Nephron progenitor cell (in vitro differentiated cells): Measurements from ENCODE around the gene ZPR1.
A peak's percentile ranks its signal among the peaks of the same experiment; 100 is the strongest.

Experiments
- DNase-seq: peaks from one replicate; pipeline ENCODE4 v3.0.0; 2021
- H3K27ac Mint-ChIP-seq: 2 replicates; pipeline ENCODE4 v1.8.0; 2021; ENCODE audit warnings: mild to moderate bottlenecking, moderate library complexity, mixed read lengths
- H3K27me3 Mint-ChIP-seq: 2 replicates; pipeline ENCODE4 v1.8.0; 2021; ENCODE audit warnings: mild to moderate bottlenecking, low read depth, mixed read lengths; ENCODE audit not compliant: poor library complexity
- H3K36me3 Mint-ChIP-seq: 2 replicates; pipeline ENCODE4 v1.8.0; 2021; ENCODE audit warnings: low read depth, mixed read lengths
- H3K4me1 Mint-ChIP-seq: 2 replicates; pipeline ENCODE4 v1.8.0; 2021; ENCODE audit warnings: mixed read lengths
- H3K4me3 Mint-ChIP-seq: 2 replicates; pipeline ENCODE4 v1.8.0; 2021; ENCODE audit warnings: mild to moderate bottlenecking, moderate library complexity, mixed read lengths
- H3K9me3 Mint-ChIP-seq: 2 replicates; pipeline ENCODE4 v1.8.0; 2021; ENCODE audit warnings: mild to moderate bottlenecking, moderate library complexity, mixed read lengths
- TF ChIP-seq, protein P1 (sequence below): fragments of 200-600 bp; sonication (generic); IDR thresholded peaks from 2 replicates; pipeline ENCODE4 v1.5.0; 2021; ENCODE audit warnings: antibody characterized with exemption

The ZPR1 gene

DNA sequence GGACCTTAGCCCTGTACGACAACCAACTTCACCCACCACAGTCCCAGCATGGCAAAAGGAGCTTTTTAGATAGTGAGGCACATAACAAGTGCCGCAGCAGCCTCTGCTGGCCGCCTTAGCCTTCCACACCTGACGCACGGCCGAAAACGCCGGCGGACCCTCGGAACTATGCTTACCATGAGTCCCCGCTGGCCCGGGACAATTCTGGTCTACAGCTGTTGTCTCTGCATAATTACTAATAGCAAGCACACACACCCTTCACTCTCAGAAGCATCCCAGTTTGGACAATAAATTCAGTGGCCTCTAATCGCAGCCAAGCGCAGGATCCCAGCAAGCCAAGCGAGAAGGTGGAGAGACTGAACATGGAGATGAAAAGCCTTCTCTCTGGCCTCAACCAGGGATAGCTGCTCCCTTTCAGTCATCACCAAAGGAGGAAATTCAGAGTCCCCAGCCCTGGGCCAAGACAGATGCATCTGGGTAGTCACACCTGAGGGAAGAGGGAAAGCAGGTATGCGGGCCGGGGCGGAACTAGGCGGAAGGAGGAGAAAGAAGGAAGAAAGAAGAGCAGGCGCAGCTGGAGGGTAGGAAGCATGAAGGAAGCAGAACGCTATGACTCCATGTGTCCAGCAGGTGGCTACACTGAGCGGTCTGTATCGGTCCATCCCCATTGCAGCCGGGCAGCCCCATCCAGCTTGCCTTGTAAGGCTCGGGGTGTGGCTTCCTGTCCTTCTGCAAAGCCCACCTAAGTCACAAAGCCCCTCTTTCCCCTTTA lies 55.4 kb downstream of the ZPR1 start:
- H3K4me1 Mint-ChIP-seq: peaks cover 48% of the 10 kb centered on the region
- peak; percentile 76 for DNase-seq
- H3K4me3 Mint-ChIP-seq: peak overlapping the region; percentile 69
- peaks cover 24% of the 10 kb centered on the region for H3K27me3 Mint-ChIP-seq
- TF ChIP-seq, protein P1, sequence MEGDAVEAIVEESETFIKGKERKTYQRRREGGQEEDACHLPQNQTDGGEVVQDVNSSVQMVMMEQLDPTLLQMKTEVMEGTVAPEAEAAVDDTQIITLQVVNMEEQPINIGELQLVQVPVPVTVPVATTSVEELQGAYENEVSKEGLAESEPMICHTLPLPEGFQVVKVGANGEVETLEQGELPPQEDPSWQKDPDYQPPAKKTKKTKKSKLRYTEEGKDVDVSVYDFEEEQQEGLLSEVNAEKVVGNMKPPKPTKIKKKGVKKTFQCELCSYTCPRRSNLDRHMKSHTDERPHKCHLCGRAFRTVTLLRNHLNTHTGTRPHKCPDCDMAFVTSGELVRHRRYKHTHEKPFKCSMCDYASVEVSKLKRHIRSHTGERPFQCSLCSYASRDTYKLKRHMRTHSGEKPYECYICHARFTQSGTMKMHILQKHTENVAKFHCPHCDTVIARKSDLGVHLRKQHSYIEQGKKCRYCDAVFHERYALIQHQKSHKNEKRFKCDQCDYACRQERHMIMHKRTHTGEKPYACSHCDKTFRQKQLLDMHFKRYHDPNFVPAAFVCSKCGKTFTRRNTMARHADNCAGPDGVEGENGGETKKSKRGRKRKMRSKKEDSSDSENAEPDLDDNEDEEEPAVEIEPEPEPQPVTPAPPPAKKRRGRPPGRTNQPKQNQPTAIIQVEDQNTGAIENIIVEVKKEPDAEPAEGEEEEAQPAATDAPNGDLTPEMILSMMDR: peak; percentile 81
- H3K36me3 Mint-ChIP-seq: no peaks in the 10 kb centered on the region
- H3K27ac Mint-ChIP-seq: no peak overlapping the region
- no peaks in the 10 kb centered on the region for H3K9me3 Mint-ChIP-seq

DNA sequence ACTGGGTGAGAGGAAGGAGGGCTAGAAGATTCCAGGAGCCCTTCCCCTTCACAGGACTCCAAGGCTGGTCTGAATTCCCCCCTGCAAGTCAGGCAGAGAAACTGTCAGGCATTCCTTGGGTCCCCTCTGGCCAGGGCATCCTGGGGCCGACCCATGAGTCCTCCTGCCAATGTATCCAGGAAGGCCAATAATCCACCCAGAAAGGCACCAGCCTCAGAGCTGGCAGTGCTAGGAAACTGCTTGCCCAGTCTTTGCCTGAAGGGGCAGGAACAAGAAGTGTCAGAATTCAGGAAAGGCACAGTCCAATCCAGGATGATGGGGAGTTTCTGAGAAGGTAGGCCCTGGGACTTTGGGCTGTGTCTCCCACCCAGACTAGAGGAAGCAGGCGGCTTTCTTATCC lies 56.0 kb downstream of the ZPR1 start:
- no peaks in the 10 kb centered on the region for H3K9me3 Mint-ChIP-seq
- no peak for DNase-seq
- peaks cover 26% of the 10 kb centered on the region for H3K27me3 Mint-ChIP-seq
- TF ChIP-seq, protein P1: no peak
- H3K36me3 Mint-ChIP-seq: no peaks in the 10 kb centered on the region
- no peak overlapping the region for H3K27ac Mint-ChIP-seq
- no peak overlapping the region for H3K4me3 Mint-ChIP-seq
- peaks cover 49% of the 10 kb centered on the region for H3K4me1 Mint-ChIP-seq

DNA sequence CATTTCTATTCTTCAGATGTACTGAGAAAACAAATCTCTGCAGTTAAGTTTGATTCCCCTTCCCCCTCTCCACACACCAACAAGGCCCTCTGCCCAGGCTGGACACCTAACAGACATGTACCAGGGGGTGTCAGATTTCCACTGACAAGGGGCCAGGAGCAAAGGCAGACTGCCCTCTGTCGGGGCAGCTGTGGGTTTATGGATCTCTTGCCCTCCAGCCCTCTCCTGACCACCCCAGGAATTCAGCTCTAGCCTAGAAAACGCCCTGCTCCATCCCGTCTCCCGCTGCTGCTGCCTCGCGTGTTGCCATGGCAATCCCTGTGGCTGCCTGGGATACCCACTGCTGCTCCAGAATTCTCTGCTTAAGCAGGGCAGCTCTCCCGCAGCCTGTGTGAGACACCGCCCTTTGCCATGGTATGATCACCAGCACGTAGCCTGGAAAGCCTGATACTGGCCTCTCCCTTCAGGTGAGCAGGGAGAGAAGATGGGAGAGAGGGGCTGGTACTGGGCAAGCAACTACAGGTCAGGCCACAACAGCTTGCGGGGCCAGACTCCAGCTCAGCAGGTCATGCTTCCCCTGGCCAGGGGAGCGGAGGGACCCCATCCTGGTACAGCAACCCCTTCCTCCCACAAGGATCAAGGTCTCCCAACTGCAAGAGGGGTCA lies 56.6 kb downstream of the ZPR1 start:
- peak; percentile 66 for DNase-seq
- Mint-ChIP-seq H3K27ac (no peak overlapping the region), H3K4me3 (no peak overlapping the region), H3K4me1 (peaks cover 55% of the 10 kb centered on the region), H3K36me3 (no peaks in the 10 kb centered on the region), H3K27me3 (peaks cover 29% of the 10 kb centered on the region), H3K9me3 (no peaks in the 10 kb centered on the region)
- TF ChIP-seq, protein P1: no peak

DNA sequence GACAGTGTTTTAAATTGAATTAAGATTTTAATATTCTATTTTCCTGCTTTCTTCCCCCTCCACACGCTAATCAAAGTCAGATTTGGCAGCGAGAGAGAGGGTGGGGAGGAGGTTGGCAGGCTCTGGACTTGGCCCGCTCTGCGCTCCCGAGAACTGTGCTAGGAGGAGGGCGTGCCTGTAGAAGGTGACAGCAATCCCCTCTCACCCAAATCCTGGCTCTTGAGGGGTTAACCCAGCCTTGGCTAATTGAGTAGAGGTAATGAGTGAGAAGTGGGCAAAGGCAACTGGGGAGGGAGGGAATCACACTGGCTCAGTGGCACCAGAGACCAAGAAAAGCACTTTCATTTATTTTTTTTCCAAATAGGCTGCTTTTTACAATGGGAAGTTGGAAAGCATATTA lies 57.2 kb downstream of the ZPR1 start:
- H3K9me3 Mint-ChIP-seq: no peaks in the 10 kb centered on the region

DNA sequence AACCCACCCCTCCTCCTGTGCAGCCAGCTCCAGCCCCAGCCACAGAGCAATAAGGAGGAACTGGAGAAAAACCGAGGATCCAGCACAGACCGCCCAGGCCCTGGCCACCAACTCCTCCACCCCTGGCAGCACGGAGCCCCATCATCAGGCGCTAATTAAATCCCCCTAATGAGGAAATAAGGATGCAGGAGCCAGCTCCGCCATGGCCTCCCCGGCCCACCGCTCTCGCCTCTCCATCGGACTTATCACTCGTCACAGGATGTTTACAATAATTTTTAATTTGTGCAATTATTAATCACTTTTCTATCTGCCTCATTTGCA lies 57.6 kb downstream of the ZPR1 start:
- Mint-ChIP-seq H3K9me3 (no peaks in the 10 kb centered on the region), H3K36me3 (no peaks in the 10 kb centered on the region), H3K27me3 (peaks cover 31% of the 10 kb centered on the region), H3K27ac (no peak overlapping the region), H3K4me3 (no peak overlapping the region), H3K4me1 (peaks cover 60% of the 10 kb centered on the region)
- TF ChIP-seq, protein P1: no peak
- no peak for DNase-seq

More for the DNA sequence above, 57.2 kb downstream of the ZPR1 start:
- H3K27ac Mint-ChIP-seq: no peak overlapping the region
- peaks cover 60% of the 10 kb centered on the region for H3K4me1 Mint-ChIP-seq
- TF ChIP-seq, protein P1: no peak
- no peaks in the 10 kb centered on the region for H3K36me3 Mint-ChIP-seq
- H3K27me3 Mint-ChIP-seq: peaks cover 31% of the 10 kb centered on the region
- no peak overlapping the region for H3K4me3 Mint-ChIP-seq
- DNase-seq: no peak
